NCI-H2196 (cell line): Measurements from ENCODE around the gene KRT10.
A peak's percentile ranks its signal among the peaks of the same experiment; 100 is the strongest.
"Not testable (repeated sequence)": the region's sequence is repeated elsewhere in the genome, so short reads cannot be mapped to it uniquely, and the experiment has no call there.

Source experiments
- DNase-seq: peaks from one replicate; lab custom pipeline; 2025; ENCODE audit not compliant: unreplicated experiment; lab: John Stamatoyannopoulos, UW

KRT10 gene

DNA sequence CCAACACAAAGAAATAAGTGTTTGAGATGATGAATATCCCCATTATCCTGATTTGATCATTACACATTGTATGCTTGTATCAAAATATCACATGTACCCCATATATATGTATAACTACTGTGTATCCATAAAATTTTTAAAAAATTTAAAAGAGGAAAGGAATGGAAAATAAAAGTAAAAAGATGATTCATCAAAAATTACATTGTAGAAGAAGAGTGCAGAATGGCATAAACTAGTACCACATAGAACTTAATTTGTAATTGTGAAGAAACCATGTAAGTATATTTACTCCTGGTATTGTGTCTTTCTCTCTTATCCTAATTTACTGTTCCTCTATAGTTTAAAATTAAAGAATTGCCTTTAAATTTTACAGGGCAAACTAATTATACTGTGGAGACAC lies 11.5 kb upstream of the KRT10 start:
- no peak for DNase-seq

DNA sequence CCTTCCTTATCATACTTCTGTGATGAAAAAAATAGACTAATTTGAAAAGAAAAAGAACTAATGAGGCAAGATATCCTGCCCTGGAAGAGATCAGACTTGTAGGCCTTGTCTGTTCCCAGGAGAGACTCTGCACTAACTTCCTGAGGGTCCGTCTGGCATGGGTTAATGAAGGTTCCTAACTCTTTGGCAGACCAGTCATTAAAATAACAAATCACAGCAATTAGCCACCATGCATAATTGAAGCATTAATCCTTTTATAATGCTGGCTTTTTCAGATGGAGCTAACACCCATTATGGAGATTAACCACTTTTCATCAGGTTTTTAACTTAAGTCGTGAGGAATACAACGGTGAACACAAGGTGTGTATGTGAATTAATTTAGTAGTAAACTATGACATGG lies 10.4 kb upstream of the KRT10 start:
- DNase-seq, result no peak

DNA sequence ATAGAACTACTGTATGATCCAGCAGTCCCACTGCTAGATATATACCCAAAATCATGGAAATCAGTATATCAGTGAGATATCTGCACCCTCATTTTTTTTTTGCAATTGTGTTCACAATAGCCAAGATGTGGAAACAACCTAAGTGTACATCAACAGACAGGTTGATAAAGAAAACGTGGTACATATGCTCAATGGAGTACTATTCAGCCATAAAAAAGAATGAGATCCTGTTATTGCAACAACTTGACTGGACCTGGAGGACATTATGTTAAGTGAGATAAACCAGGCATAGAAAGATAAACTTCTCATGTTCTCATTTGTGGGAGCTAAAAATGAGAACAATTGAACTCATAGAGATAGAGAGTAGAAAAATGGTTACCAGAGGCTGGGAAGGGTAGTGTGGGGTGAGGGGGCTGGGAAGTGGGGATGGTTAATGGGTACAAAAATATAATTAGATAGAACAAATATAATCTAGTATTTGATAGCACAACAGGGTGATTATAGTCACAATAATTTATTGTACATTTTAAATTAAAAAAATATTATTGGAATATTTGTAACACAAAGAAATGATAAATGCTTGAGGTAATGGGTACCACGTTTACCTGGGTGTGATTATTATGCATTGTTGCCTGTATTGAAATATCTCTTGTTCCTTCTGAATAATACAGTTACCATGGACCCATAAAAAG lies 7.8 kb upstream of the KRT10 start:
- no peak for DNase-seq

DNA sequence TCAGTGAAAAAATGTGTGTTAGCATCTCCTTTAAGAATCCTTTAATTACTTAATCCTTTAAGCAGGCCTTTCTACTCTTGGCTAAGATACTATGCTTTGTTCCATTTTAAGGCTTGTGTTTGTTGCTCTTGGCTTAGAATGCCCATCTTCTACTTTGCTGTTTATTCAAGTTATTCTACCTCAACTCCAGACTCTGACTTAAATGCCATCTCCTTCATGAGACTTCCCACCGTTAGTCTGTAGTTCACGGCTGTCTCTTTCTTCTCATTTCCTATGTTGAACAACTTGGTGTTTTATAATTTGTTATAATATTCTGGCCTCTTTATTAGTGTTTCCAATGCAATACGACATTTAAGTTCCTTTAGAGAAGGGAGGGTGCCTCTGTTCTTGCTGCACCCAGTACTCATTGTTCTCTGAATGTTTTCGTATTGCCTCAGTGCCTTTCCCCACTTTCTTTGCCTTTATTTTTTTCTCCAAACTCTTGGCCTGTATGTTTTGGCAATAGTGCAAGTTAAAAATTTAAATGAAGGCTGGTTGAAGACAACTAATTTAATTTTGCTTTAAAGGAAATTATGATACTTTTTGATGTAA lies 6.1 kb upstream of the KRT10 start:
- DNase-seq, result no peak

DNA sequence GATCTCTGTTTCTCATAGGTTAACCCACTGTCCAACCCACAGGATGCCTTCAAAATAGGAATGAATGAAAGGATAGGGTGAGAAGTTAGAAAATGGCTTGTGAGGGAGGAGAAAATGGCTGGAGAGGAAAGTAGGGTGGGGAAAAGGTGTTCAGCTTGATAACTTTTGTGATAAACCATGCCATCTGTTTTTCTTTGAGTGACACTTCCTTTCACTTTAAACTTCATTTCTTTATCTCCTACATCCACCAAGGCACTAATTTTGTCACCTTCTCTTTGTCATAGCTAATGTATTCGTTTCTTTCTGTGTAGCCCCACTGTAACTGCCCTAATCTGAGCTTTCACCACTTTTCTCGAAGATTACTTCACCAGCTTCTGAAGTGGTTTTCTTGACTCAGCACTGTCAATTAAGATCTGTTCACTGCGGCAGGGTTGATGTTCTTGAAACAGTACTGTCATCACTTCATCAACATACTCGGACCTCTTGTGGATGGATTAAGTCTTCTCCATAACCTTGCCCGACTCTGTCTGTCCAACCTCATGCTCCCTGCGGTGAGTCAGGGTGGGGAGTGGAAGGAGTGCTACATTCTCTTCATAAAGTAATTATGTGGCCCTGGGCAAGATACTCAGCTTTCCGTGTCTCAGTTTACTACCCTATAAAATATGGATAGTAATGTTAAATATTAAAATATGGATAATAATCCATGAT lies 5.5 kb upstream of the KRT10 start:
- DNase-seq, result no peak

DNA sequence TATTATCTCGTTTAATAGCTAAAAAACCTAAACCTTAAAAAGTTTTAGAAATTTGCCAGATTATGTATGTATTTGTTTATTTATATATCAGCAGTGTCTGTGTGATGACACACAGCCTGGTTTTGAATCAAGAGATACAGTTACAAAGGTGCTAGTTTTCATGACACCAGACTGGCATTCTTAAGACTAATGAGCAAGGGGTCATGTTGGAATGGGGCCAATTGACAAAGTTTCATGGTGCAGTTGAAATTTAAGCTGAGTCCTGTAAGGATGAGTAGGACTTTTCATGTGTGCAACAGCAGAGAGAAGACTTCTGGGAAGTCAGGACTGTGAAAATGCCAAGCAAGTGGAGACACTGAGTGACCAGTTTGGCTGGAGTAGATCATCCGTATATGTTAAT lies 3.2 kb upstream of the KRT10 start:
- no peak for DNase-seq

DNA sequence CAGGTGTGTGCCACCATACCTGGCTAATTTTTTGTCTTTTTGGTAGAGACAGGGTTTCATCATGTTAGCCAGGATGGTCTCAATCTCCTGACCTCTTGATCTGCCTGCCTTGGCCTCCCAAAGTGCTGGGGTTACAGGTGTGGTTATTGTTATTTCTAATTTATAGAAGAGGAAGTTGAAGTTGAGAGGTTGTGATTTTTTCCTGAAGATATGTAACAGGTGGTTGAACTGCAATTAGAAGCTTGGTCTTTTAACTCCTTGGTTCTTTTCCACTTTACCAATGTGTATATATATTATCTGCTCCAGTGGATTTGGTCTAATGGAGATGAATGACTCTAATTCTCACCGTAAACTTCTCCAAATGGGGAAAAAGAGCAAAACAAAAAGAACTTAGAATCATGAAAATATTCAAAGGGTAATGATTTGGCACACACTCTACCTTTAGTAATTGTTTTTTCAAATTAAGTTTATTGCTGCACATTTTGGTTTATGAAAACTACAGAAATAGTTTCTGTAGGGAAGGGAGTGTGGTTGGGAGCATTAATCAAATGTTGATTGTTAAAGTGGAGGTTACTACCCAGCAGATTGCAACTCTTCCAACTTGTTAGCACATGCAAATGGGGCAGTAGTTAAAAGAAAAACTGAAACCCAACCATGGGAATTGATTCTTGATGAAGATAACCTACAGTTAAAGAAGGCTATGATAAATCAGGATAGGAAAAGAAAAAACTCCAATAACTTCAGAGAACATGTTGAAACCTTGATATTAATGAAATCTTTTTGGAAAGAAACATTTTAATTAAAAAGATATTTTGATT lies 1.8 kb upstream of the KRT10 start:
- no peak for DNase-seq

DNA sequence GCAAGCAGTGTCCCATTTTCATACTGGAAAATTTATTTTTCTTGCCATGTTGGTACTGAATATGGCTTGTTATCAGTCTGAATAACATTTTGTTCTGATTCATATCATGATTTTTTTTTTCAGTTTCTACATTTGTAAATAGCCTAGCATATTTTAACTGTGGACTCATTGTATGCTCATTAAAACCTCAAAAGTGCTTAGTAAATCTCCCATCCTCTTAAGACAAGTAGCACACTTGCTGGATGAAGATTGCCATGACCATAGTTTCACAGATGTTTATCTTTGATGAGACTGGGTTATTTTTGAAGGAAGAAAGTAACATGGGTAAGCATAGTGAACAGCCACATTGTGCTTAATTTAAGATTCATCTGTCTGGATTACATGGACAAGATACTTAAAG lies 878 bp downstream of the KRT10 start:
- no peak for DNase-seq

DNA sequence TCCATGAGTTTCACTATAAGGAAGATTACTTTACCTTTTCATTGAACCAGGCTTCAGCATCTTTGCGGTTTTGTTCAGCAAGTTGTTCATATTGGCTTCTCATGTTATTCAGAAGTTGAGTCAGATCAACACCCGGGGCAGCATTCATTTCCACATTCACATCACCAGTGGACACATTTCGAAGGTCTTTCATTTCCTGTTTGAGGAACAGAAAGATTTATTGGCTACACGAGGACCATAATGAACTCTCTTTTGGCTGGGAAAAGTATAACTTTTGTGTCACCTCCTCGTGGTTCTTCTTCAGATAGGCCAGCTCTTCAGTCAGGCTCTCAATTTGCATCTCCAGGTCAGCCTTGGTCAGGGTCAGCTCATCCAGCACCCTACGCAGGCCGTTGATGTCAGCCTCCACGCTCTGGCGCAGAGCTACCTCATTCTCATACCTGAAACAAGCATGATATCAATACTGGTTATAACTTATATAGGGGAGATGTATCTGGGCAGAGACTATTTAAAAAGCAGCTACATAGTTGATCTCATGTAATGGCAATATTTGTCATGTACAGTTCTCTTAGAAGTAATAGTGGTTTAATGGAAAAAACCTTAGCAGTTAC lies 2.1 kb downstream of the KRT10 start:
- DNase-seq, result no peak

DNA sequence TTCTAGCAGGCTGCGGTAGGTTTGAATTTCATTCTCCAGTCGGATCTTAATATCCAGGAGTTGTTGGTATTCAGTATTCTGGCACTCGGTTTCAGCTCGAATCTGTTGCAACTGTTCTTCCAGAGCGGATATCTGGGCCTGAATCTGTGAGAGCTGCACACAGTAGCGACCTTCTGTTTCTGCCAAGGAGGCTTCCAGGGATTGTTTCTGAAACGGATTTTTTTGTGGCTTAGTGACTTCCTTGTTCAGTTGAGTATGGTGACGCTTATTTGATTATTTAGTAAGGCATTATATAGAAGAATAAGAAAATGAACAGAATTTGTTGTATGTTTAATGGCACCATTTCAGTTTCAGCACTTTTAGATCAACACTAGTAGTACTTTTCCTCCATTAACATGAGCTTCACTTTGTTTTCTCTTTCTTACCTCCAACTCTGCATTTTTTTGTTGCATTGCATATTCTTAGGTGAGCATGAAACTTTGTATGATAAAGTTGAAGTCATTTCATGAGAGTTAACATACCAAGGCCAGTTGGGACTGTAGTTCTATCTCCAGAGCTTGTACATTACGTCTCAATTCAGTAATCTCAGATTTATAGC lies 2.8 kb downstream of the KRT10 start:
- DNase-seq, result no peak

DNA sequence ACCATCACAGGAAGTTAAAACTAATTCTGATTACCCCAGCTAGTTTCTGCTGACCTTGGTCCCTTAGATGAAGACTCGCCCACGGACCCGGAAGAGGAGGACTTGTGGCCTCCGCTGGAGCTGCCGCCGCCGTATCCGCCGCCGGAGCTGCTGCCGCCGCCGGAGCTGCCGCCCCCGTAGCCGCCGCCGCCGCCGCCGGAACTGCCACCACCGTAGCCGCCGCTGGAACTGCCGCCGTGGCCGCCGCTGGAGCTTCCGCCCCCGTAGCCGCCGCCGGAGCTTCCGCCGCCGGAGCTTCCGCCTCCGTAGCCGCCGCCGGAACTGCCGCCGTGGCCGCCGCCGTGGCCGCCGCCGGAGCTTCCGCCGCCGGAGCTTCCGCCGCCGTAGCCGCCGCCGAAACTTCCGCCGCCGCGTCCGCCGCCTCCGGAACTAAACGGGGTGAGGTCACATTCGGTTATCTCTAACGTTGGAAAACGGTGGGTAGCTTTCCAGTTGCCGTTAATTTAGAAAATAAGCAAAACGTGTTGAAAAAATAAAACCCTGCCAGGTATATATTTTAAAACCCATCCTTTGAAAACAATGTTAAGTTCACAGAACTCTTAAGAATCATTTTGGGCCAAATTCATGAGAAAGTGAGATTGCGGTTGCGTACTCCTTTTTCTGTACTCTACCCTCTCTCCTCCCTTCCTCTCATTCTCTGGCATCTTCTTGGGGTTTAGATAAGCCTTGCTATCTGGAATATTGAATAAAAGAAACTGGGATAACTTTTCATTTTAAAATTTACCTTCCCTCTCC lies 3.5 kb downstream of the KRT10 start:
- DNase-seq, result peak; percentile 66

DNA sequence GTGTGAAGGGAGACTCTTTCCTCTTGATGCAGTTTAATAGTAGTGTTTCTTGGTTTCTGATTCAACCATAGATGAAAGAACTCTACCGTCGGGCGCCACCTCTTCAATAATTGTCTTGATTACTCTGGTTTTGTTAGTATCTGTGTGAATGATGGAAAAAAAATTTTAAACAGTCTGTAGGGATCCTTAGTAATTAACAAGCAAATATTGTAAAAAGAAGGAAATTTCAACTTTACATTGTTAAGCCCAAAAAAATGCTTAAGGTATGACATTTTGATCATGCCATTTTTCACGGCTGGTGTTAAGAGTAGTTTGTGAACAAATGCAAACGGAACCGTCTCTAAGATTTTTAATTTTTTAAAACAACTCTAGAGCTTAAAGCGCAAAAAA lies 4.1 kb downstream of the KRT10 start:
- DNase-seq, result no peak

DNA sequence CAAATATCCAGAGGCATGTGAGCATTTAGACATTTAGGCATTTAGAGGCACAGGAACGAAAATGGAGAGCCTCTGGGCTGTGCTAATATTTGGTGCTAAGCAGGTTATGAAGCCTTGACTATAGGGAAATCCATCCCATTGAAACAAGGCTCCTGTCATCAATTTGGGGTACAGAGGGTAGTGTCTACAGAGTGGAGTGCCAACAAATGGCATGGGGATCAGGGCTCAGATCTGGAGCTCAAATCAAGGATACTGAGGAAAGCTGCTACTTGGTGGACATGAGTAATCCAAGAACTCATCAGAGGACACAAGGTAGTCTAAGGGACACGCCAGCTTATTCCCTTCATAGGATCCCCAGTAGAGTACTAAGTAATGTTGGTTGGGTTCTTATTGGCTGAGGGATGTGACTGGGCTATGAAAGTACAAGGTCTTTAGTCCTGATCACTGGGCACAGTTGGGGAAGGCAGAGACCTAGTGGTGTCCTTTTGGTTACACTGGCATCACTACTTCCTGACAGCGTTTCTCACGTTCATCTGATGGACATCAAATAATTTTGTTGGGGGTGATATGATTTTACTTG lies 5.2 kb downstream of the KRT10 start:
- DNase-seq, result no peak

DNA sequence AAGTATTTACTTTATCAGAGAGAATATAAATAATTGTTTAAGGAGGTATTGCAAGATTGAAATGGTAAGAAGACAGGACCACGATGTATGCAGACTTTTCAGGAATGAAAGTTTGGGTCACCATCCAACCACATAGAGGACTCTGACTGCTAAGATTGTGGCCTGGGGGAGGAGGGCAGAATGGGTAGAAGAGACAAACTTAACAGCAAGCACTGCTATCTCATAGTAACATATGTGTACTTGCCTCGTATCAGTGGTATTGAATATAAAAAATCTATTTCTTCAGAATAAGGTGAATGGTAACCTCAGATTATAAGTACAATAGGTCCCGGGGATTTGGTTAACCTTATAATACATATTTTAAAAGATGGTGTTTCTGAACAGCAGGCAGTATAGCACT lies 5.8 kb downstream of the KRT10 start:
- no peak for DNase-seq

DNA sequence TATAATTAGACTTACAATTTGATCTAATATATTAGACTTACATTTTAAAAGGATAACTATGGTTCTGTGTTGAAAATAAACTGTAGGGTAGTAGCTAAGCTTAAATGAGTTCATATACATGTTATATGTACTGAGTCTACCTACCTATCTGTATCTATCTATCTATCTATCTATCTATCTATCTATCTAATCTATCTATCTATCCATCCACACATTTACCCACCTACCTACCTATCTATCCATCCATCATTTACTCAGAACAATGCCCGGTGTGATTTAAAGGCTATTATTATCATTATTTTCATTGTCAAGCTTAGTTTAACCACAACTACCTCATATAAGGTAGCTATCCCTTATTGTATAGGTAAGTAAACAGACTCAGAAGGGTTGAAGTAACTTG lies 7.0 kb downstream of the KRT10 start:
- no peak for DNase-seq

DNA sequence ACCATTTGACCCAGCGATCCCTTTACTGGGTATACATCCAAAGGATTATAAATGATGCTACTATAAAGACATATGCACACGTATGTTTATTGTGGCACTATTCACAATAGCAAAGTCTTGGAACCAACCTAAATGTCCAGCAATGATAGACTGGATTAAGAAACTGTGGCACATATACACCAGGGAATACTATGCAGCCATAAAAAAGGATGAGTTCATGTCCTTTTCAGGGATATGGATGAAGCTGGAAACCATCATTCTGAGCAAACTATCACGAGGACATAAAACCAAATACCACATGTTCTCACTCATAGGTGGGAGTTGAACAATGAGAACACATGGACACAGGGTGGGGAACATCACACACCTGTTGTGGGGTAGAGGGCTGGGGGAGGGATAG lies 7.8 kb downstream of the KRT10 start:
- not testable (repeated sequence) for DNase-seq

DNA sequence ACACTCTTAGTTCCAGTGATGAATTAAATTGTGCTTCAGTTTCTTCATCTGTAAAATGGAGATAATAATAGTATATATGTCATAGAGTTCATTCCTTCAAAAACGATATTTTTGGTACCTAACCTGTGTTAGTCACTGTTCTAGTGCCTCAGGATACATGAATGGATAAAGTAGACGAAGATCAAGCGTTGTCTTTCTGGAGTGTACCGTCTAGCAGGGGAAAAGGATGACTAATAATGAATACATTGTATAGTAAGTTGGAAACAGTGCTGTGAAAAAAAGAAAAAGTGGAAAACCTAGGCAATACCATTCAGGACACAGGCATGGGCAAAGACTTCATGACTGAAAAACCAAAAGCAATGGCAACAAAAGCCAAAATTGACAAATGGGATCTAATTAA lies 8.6 kb downstream of the KRT10 start:
- DNase-seq, result no peak

DNA sequence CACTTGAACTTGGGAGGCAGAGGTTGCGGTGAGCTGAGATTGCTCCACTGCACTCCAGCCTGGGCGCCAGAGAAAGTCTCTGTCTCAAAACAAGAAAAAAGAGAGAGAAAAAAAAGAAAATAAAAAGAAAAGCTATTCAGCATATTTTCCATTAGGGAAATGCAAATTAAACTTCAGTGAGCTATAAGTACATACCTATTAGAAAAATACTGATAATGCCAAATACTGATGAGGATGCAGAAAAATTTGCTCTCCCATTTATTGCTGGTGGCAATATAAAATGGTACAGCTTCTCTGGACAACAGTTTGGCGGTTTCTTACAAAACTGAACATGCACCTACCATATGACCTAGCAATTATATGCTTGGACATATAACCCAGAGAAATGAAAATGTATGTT lies 9.8 kb downstream of the KRT10 start:
- no peak for DNase-seq

DNA sequence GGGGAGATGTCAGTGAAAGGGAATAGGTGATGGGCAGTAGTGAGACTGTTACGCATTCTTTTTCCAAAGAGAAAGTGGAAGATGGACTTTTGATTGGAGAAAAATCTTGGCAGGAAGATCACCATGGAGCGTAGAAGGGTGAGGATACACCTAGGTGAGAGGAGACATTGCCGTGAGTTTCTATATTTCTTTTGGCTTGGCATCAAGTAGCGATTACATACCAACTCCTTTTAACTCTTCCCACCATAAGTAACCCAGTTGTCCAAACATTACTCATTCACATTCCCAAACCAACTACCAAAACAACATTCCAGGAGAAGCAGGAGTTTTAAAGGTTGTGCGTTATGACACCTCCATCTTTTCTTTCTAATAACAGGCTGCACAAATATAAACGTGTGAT lies 11.9 kb downstream of the KRT10 start:
- DNase-seq, result no peak
